Prostate gland (tissue), 2 donors: ENCODE data around the gene SLC38A11. TPM values are rescaled to one million over a fixed set of nuclear protein-coding genes. Genes with fewer than 3 reads are reported as not detected.

Experiments
- DNase-seq: peaks from one replicate; pipeline ENCODE4 v3.0.0-alpha.2; 2019; ENCODE audit warnings: low spot score
- H3K27ac ChIP-seq, 2 donors: fragments of 200-600 bp; sonication (generic); 2 replicates each; pipeline ENCODE4 v1.5.1; 2017 to 2019
- H3K27me3 ChIP-seq: fragments of 200-600 bp; sonication (generic); replicated peaks from 2 replicates; pipeline ENCODE4 v1.5.1; 2019; ENCODE audit not compliant: insufficient read depth
- H3K36me3 ChIP-seq, 2 donors: fragments of 200-600 bp; sonication (generic); 1 replicate in 1 of 2; 2 replicates in 1 of 2; pipeline versions ENCODE4 v1.5.1 to v1.8.1; 2017 to 2019
- H3K4me1 ChIP-seq: fragments of 200-600 bp; sonication (generic); replicated peaks from 2 replicates; pipeline ENCODE4 v1.5.1; 2019
- H3K4me3 ChIP-seq, 2 donors: fragments of 200-600 bp; sonication (generic); 2 replicates each; pipeline ENCODE4 v1.5.1; 2017 to 2019
- H3K9me3 ChIP-seq: fragments of 200-600 bp; sonication (generic); 2 replicates; pipeline ENCODE4 v1.5.1; 2017
- CTCF ChIP-seq, 4 experiments: fragments of 200-600 bp in 2 of 4; fragments of 450-650 bp in 2 of 4; sonication (generic) in 2 of 4; IDR thresholded peaks; 1 replicate in 3 of 4; 2 replicates in 1 of 4; pipeline ENCODE4 v1.5.1; 2016 to 2019; ENCODE audit warnings: antibody characterized with exemption in 4 of 4, mild to moderate bottlenecking in 2 of 4, moderate library complexity in 2 of 4
- POLR2A ChIP-seq: fragments of 450-650 bp; IDR thresholded peaks from one replicate; pipeline ENCODE4 v1.6.1; 2016; ENCODE audit warnings: antibody characterized with exemption, mild to moderate bottlenecking
- POLR2AphosphoS5 ChIP-seq: sonication (generic); formaldehyde crosslinking; IDR thresholded peaks from one replicate; pipeline ENCODE4 v1.6.1; 2017; ENCODE audit warnings: antibody characterized with exemption
- WGBS: methylation state at CpG from one replicate; pipeline ENCODE4 v1.1.5; 2018; 5-methylcytosine and 5-hydroxymethylcytosine counted together
- intact Hi-C: fragments of 100-400 bp; cut with DNase I; formaldehyde crosslinking; loops from one replicate; pipeline ENCODE4 v1.14.2; 2022
- total RNA-seq, 2 donors: library from RNA; depleted of rRNA; stranded (reverse); fragments of >200 nt; gene quantifications; one replicate each; pipeline ENCODE4 v1.1.0, GENCODE V29; 2016

SLC38A11 gene
- total RNA-seq, 2 donors from 2014 or later, result 2.8 to 3.0 TPM

- H3K9me3 ChIP-seq, result no peaks in the 10 kb centered on the region
- no peaks in the 10 kb centered on the region for H3K4me1 ChIP-seq
- no peak for DNase-seq
- 71% methylated on average over 2 of the region's 2 CpGs for WGBS
- no peaks in the 10 kb centered on the region for H3K36me3 ChIP-seq
- intact Hi-C loops, result no loop called here
- TF ChIP-seq POLR2A, result no peak
- TF ChIP-seq CTCF (IDR thresholded peaks at IDR 0.05), result no peak
- TF ChIP-seq POLR2AphosphoS5, result no peak
- no peaks in the 10 kb centered on the region for H3K27me3 ChIP-seq
- H3K4me3 ChIP-seq, result no peak overlapping the region
- H3K27ac ChIP-seq, result peak overlapping the region; percentile 29 to 61
Observed at GRCh38 chr2:164967361-164967760, 12.0 kb upstream of the SLC38A11 start.

- H3K27me3 ChIP-seq, result no peaks in the 10 kb centered on the region
- WGBS, result 78% methylated on average over 1 of the region's 1 CpG
- DNase-seq, result no peak
- H3K4me1 ChIP-seq, result no peaks in the 10 kb centered on the region
- H3K9me3 ChIP-seq, result no peaks in the 10 kb centered on the region
- H3K4me3 ChIP-seq, result no peak overlapping the region
- no peak for TF ChIP-seq CTCF (IDR thresholded peaks at IDR 0.05)
- TF ChIP-seq POLR2A, result no peak
- no peak for TF ChIP-seq POLR2AphosphoS5
- H3K36me3 ChIP-seq, result no peaks in the 10 kb centered on the region
- intact Hi-C loops, result no loop called here
- H3K27ac ChIP-seq, result no peak overlapping the region
Observed at GRCh38 chr2:164964700-164965099, 9.4 kb upstream of the SLC38A11 start.

GRCh38 chr2:164960159-164960558 lies 4.8 kb upstream of the SLC38A11 start:
- Histone ChIP-seq H3K36me3 (no peaks in the 10 kb centered on the region), H3K27ac (no peak overlapping the region), H3K4me1 (no peaks in the 10 kb centered on the region), H3K4me3 (no peak overlapping the region), H3K9me3 (no peaks in the 10 kb centered on the region), H3K27me3 (no peaks in the 10 kb centered on the region)
- TF ChIP-seq POLR2A (no peak), POLR2AphosphoS5 (no peak), CTCF (IDR thresholded peaks at IDR 0.05) (no peak)
- WGBS, result 77% methylated on average over 2 of the region's 2 CpGs
- intact Hi-C loops, result no loop called here
- no peak for DNase-seq

GRCh38 chr2:164954186-164954585 lies 1.1 kb downstream of the SLC38A11 start:
- Histone ChIP-seq H3K9me3 (no peaks in the 10 kb centered on the region), H3K27me3 (no peaks in the 10 kb centered on the region), H3K27ac (no peak overlapping the region), H3K36me3 (no peaks in the 10 kb centered on the region), H3K4me1 (no peaks in the 10 kb centered on the region), H3K4me3 (no peak overlapping the region)
- TF ChIP-seq POLR2AphosphoS5 (no peak), POLR2A (no peak), CTCF (IDR thresholded peaks at IDR 0.05) (no peak)
- no peak for DNase-seq
- intact Hi-C loops, result no loop called here
- WGBS, result 91% methylated on average over 4 of the region's 4 CpGs

- Histone ChIP-seq H3K9me3 (no peaks in the 10 kb centered on the region), H3K36me3 (no peaks in the 10 kb centered on the region), H3K4me3 (no peak overlapping the region), H3K27me3 (no peaks in the 10 kb centered on the region), H3K4me1 (no peaks in the 10 kb centered on the region), H3K27ac (no peak overlapping the region)
- no peak for DNase-seq
- 88% methylated on average over 3 of the region's 3 CpGs for WGBS
- no peak for TF ChIP-seq POLR2AphosphoS5
- TF ChIP-seq CTCF (IDR thresholded peaks at IDR 0.05), result no peak
- TF ChIP-seq POLR2A, result no peak
- intact Hi-C loops, result no loop called here
Observed at GRCh38 chr2:164953279-164953678, 2.0 kb downstream of the SLC38A11 start.
